Measurements from ENCODE around the gene IRF2BP2. TPM values are rescaled to one million over a fixed set of nuclear protein-coding genes. Genes with fewer than 3 reads are reported as not detected.
A peak's percentile ranks its signal among the peaks of the same experiment; 100 is the strongest.

IRF2BP2 gene
- total and polyA plus RNA-seq, 2 of the 13 experiments (the other 11 are each of a cell fraction or from before 2014, with no cell fraction given) = 140 to 147 TPM

GRCh38 chr1:234602334-234603220, 7.4 kb downstream of the IRF2BP2 start (continued):
- no peak for TF ChIP-seq ZNF318 (CRISPR knock-in tag; IDR thresholded peaks at IDR 0.05)
- TF ChIP-seq ZNF33A (CRISPR knock-in tag; IDR thresholded peaks at IDR 0.05; ENCODE audit: borderline replicate concordance) = no peak
- TF ChIP-seq, protein P1, sequence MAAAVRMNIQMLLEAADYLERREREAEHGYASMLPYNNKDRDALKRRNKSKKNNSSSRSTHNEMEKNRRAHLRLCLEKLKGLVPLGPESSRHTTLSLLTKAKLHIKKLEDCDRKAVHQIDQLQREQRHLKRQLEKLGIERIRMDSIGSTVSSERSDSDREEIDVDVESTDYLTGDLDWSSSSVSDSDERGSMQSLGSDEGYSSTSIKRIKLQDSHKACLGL (CRISPR knock-in tag; IDR thresholded peaks at IDR 0.05) = no peak
- no peak for TF ChIP-seq SMARCE1 (IDR thresholded peaks at IDR 0.05; ENCODE audit: borderline replicate concordance)
- TF ChIP-seq RFX3 (CRISPR knock-in tag; IDR thresholded peaks at IDR 0.05) = no peak
- no peak for TF ChIP-seq TERF1 (CRISPR knock-in tag; IDR thresholded peaks at IDR 0.05)
- TF ChIP-seq, protein P2, sequence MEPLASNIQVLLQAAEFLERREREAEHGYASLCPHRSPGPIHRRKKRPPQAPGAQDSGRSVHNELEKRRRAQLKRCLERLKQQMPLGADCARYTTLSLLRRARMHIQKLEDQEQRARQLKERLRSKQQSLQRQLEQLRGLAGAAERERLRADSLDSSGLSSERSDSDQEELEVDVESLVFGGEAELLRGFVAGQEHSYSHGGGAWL (CRISPR knock-in tag; IDR thresholded peaks at IDR 0.05) = no peak
- TF ChIP-seq ZNF7 (CRISPR knock-in tag; IDR thresholded peaks at IDR 0.05) = no peak
- TF ChIP-seq ZNF460 (CRISPR knock-in tag; IDR thresholded peaks at IDR 0.05; ENCODE audit: borderline replicate concordance) = no peak
- no peak for TF ChIP-seq PHF20 (CRISPR knock-in tag; IDR thresholded peaks at IDR 0.05)
- TF ChIP-seq STAT6 (CRISPR knock-in tag; IDR thresholded peaks at IDR 0.05; ENCODE audit: borderline replicate concordance) = no peak
- TF ChIP-seq CCDC6 (CRISPR knock-in tag; IDR thresholded peaks at IDR 0.05) = no peak
- peak; percentile 53 for TF ChIP-seq IKZF5 (CRISPR knock-in tag; IDR thresholded peaks at IDR 0.05)

Data from HepG2 (cell line).